PC-3 (cell line): Measurements from ENCODE around the gene RNF168. TPM values are rescaled to one million over a fixed set of nuclear protein-coding genes. Genes with fewer than 3 reads are reported as not detected.
A peak's percentile ranks its signal among the peaks of the same experiment; 100 is the strongest.
"Not testable (repeated sequence)": the region's sequence is repeated elsewhere in the genome, so short reads cannot be mapped to it uniquely, and the experiment has no call there.

ENCODE experiments used
- ATAC-seq: fragments of 200-7000 bp; cut with Tn5 transposase; 2 replicates; pipeline ENCODE4 v1.9.1; 2020; ENCODE audit warnings: mild to moderate bottlenecking, moderate library complexity
- BruUV-seq: library from RNA; stranded (reverse); fragments of 400-500 nt; replicated peaks from 2 replicates; lab custom pipeline; 2021; lab: Mats Ljungman, UMichigan
- CTCF ChIA-PET: fragments of 300-600 bp; sonication (Branson Sonifier 250); formaldehyde crosslinking; loops from one replicate; lab custom pipeline; 2022; ENCODE audit warnings: antibody characterized with exemption; lab: Charles Lee
- POLR2A ChIA-PET: fragments of 300-600 bp; sonication (Branson Sonifier 250); formaldehyde crosslinking; loops from one replicate; lab custom pipeline; 2022; ENCODE audit warnings: antibody characterized with exemption; ENCODE audit not compliant: unreplicated experiment; lab: Charles Lee
- DNase-seq: peaks from one replicate; pipeline ENCODE4 v3.0.0-alpha.2; 2015
- H2AFZ ChIP-seq: fragments of 300-600 bp; sonication (generic); 2 replicates; pipeline ENCODE4 v1.6.0; 2016; ENCODE audit warnings: antibody characterized with exemption, low read length
- H3F3A ChIP-seq: fragments of 300-600 bp; sonication (generic); one replicate; pipeline ENCODE4 v1.6.0; 2017; ENCODE audit warnings: antibody characterized with exemption, low read length, control low read depth, mild to moderate bottlenecking; ENCODE audit not compliant: unreplicated experiment
- H3K27ac ChIP-seq: fragments of 300-600 bp; sonication (generic); 2 replicates; pipeline ENCODE4 v1.5.1; 2016; ENCODE audit warnings: mild to moderate bottlenecking, low read length
- H3K27me3 ChIP-seq: fragments of 300-600 bp; sonication (generic); 2 replicates; pipeline ENCODE4 v1.6.1; 2016; ENCODE audit warnings: low read length, mixed read lengths
- H3K36me3 ChIP-seq: fragments of 300-600 bp; sonication (generic); 2 replicates; pipeline ENCODE4 v1.6.1; 2016; ENCODE audit warnings: low read depth, mixed run types, low read length, mixed read lengths
- H3K4me1 ChIP-seq: fragments of 300-600 bp; sonication (generic); 2 replicates; pipeline ENCODE4 v1.5.1; 2016; ENCODE audit warnings: low read length; ENCODE audit not compliant: insufficient read depth
- H3K4me2 ChIP-seq: fragments of 300-600 bp; sonication (generic); 2 replicates; pipeline ENCODE4 v1.6.0; 2016; ENCODE audit warnings: low read length
- H3K4me3 ChIP-seq: fragments of 300-600 bp; sonication (generic); 2 replicates; pipeline ENCODE4 v1.5.1; 2016; ENCODE audit warnings: mild to moderate bottlenecking, low read length, mixed read lengths
- H3K79me2 ChIP-seq: fragments of 300-600 bp; sonication (generic); 2 replicates; pipeline ENCODE4 v1.6.1; 2017; ENCODE audit warnings: low read length, mixed read lengths
- H3K9ac ChIP-seq: fragments of 300-600 bp; sonication (generic); 2 replicates; pipeline ENCODE4 v1.6.0; 2016; ENCODE audit warnings: mild to moderate bottlenecking, low read length
- H3K9me2 ChIP-seq: fragments of 300-600 bp; sonication (generic); replicated peaks from 2 replicates; pipeline ENCODE4 v1.6.1; 2016; ENCODE audit warnings: mixed run types, low read length, mixed read lengths
- H3K9me3 ChIP-seq: fragments of 300-600 bp; sonication (generic); 2 replicates; pipeline ENCODE4 v1.6.1; 2016; ENCODE audit warnings: low read length, mixed read lengths
- H4K20me1 ChIP-seq: fragments of 300-600 bp; sonication (generic); 2 replicates; pipeline ENCODE4 v1.6.1; 2016; ENCODE audit warnings: low read length, mixed read lengths
- CTCF ChIP-seq: fragments of 300-600 bp; sonication (generic); conservative IDR thresholded peaks from 2 replicates; pipeline ENCODE4 v1.5.1; 2017; ENCODE audit warnings: antibody characterized with exemption, low read depth, mild to moderate bottlenecking, low read length
- EZH2 ChIP-seq: fragments of 300-600 bp; sonication (generic); IDR thresholded peaks from one replicate; pipeline ENCODE4 v1.6.1; 2017; ENCODE audit warnings: antibody characterized with exemption, mild to moderate bottlenecking, low read length; ENCODE audit not compliant: unreplicated experiment
- EZH2phosphoT487 ChIP-seq: fragments of 300-600 bp; sonication (generic); IDR thresholded peaks from 2 replicates; pipeline ENCODE4 v1.6.1; 2018; ENCODE audit warnings: mild to moderate bottlenecking, antibody characterized with exemption, low read length, borderline replicate concordance
- intact Hi-C: fragments of 100-400 bp; cut with micrococcal nuclease; formaldehyde crosslinking; loops from 2 replicates; pipeline ENCODE4 v1.9.0; 2023
- total RNA-seq: library from RNA; depleted of rRNA; stranded (reverse); fragments of >200 nt; gene quantifications from 2 replicates; pipeline ENCODE4 v1.2.3, GENCODE V29; 2014

Gene RNF168
- total RNA-seq, 1 experiment from 2014 or later: 13.8 TPM

GRCh38 chr3:196445391-196445790, 58.2 kb downstream of the RNF168 start:
- peak; percentile 40 for DNase-seq
- intact Hi-C loops, BruUV-seq: not testable (repeated sequence)

GRCh38 chr3:196444500-196444894, 59.1 kb downstream of the RNF168 start:
- POLR2A ChIA-PET: interaction anchor here (0.6 kb wide), 1 partner anchor 1456 kb away, joined by 5 read pairs; no protein-coding TSS in a partner anchor
- TF ChIP-seq EZH2 (no peak), EZH2phosphoT487 (no peak), CTCF (no peak)
- Histone ChIP-seq H3K9ac (no peak overlapping the region), H3K4me3 (no peak overlapping the region), H4K20me1 (no peaks in the 10 kb centered on the region), H3K9me3 (no peaks in the 10 kb centered on the region), H2AFZ (no peak overlapping the region), H3K9me2 (no peaks in the 10 kb centered on the region), H3K4me1 (0 out of 2 replicates have a peak, but pooled peaks cover 5% of the 10 kb centered on the region), H3F3A (no peaks in the 10 kb centered on the region), H3K27ac (no peak overlapping the region), H3K4me2 (no peak overlapping the region), H3K36me3 (no peaks in the 10 kb centered on the region), H3K79me2 (no peaks in the 10 kb centered on the region), H3K27me3 (no peaks in the 10 kb centered on the region)
- intact Hi-C loops: no loop called here
- CTCF ChIA-PET: interaction anchor here (0.6 kb wide), 1 partner anchor 24 kb away, joined by 3 read pairs; no protein-coding TSS in a partner anchor
- no TSS peak for BruUV-seq
- no peak for DNase-seq
- no peak; the same call in 1 of the 2 replicates for ATAC-seq

More at GRCh38 chr3:196445391-196445790, 58.2 kb downstream of the RNF168 start:
- H2AFZ ChIP-seq, H3K4me2 ChIP-seq, H3K36me3 ChIP-seq, H3K9ac ChIP-seq, POLR2A ChIA-PET, H3K27me3 ChIP-seq, H3F3A ChIP-seq, H3K79me2 ChIP-seq, H3K9me3 ChIP-seq, H3K4me3 ChIP-seq, CTCF ChIA-PET, H3K27ac ChIP-seq, H3K9me2 ChIP-seq, H4K20me1 ChIP-seq, H3K4me1 ChIP-seq: not testable (repeated sequence)
- TF ChIP-seq CTCF: peak; percentile 45
- 0 out of 2 replicates have a peak, but pooled peaks have one; percentile 35 for ATAC-seq

- Histone ChIP-seq H2AFZ (no peak overlapping the region), H3K4me3 (no peak overlapping the region), H3K27me3 (no peaks in the 10 kb centered on the region), H3K36me3 (no peaks in the 10 kb centered on the region), H3K4me2 (no peak overlapping the region), H3K4me1 (0 out of 2 replicates have a peak, but pooled peaks cover 5% of the 10 kb centered on the region), H4K20me1 (no peaks in the 10 kb centered on the region), H3K9me3 (no peaks in the 10 kb centered on the region), H3K9me2 (no peaks in the 10 kb centered on the region), H3F3A (no peaks in the 10 kb centered on the region), H3K27ac (no peak overlapping the region), H3K79me2 (no peaks in the 10 kb centered on the region), H3K9ac (no peak overlapping the region)
- DNase-seq (no peak), ATAC-seq (no peak)
- intact Hi-C loops: no loop called here
- CTCF ChIA-PET: interaction anchor here (0.6 kb wide), 1 partner anchor 111 kb away, joined by 3 read pairs; no protein-coding TSS in a partner anchor
- POLR2A ChIA-PET: no interaction called here
- BruUV-seq: no TSS peak
- TF ChIP-seq EZH2phosphoT487 (no peak), CTCF (no peak), EZH2 (no peak)
These were observed 62.9 kb downstream of the RNF168 start for GRCh38 chr3:196440696-196441095.
